Inflammatory macrophage treated with lipopolysaccharide for 4 hours (primary cell): ENCODE measurements around the gene ANKRD1.
"Not testable (repeated sequence)": the region's sequence is repeated elsewhere in the genome, so short reads cannot be mapped to it uniquely, and the experiment has no call there.

Experiments
- DNase-seq: peaks from one replicate; pipeline ENCODE4 v3.0.0-alpha.2; 2020

ANKRD1 gene

DNA sequence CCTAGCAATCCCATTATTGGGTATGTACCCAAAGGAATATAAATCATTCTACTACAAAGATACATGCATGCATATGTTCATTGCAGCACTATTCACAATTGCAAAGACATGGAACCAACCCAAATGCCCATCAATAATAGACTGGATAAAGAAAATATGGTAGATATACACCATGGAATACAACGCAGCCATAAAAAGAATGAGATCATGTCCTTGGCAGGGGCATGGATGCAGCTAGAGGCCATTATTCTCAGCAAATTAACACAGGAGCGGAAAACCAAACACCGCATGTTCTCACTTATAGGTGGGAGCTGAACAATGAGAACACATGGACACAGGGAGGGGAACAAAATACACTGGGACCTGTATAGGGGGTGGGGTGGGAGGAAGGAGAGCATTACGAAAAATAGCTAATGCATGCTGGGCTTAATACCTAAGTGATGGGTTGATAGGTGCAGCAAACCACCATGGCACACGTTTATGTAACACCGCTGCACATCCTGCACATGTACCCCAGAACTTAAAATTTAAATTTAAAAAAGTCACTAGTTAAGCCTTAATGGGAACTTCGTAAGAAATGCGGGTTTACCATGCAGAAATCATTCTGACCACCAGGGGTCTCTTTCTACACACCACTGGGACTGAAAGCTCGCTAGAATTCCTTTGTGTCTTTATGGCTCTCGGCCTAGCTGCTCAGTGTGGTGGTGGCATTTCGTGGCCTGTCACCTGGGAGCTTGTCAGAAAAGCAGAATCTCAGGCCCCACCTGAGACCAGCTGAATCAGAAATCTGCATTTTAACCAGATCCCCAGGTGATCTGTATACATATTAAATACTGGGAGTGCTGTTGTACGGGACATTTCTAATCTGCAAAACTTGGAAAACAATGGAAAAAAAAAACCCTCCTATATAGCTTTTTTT, 9.5 kb downstream of the ANKRD1 start:
- peak; percentile 74 for DNase-seq

DNA sequence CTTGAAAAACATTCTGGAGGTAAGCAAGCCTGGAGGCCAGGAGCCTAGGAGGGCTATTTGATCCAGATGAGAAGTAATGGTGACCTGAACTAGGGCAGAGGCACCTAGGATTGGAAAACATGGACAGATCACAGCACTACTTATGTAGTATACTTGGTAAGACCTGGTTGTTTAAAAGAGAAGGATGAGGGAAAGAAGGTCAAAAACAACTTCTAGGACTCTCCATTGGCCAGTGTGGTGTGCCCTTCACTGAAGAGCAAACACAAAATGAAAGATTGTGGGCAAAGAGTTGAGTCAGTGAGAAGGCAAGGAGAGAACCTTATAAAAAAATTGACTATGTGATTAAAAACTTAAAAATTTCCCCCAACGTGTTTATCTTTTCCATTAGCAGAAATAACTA, 14.3 kb downstream of the ANKRD1 start:
- DNase-seq: no peak

DNA sequence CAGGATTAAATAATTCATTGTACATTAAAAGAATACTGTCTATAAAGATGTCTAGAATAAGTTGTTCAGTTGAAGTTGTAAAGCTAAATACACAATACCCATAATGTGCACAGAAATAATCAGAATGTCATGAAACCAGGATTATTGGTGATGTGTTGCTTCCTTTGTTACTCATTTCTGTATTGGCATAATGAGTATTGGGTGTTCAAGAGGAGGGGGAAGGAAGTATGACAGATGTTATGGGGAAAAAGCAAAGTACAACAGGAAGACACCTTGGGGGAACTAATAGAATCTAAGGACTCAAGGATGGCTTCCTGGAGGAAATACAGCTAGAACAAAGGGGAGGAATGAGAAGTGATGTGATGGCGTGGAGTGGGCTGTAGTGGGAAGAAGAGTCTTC, 15.0 kb downstream of the ANKRD1 start:
- no peak for DNase-seq

GRCh38 chr10:90896916-90897315, 24.0 kb downstream of the ANKRD1 start:
- not testable (repeated sequence) for DNase-seq

- no peak for DNase-seq
Observed at GRCh38 chr10:90893190-90893589, 27.7 kb downstream of the ANKRD1 start.

GRCh38 chr10:90890347-90890746, 30.5 kb downstream of the ANKRD1 start:
- DNase-seq: no peak

GRCh38 chr10:90889636-90890035, 31.3 kb downstream of the ANKRD1 start:
- DNase-seq: peak; percentile 12

GRCh38 chr10:90888387-90888786, 32.5 kb downstream of the ANKRD1 start:
- DNase-seq: no peak

DNA sequence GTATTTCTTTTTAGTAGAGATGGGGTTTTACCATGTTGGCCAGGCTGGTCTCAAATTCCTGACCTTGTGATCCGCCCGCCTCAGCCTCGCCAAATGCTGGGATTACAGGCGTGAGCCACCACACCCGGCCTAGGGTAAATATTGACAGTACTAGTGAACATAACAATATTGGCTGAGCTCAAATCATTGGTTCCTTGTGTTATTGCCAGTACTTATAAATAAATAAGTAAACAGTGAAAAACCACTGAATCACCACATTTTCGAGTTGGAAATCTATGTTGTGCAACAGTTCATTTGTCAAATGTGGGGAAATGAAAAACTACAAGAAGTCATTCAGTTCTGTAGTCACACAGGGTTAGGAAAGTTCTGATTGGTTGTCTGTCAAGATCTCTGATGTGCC, 33.3 kb downstream of the ANKRD1 start:
- DNase-seq: no peak

- no peak for DNase-seq
Observed at GRCh38 chr10:90885176-90885575, 35.7 kb downstream of the ANKRD1 start.

GRCh38 chr10:90884431-90884830, 36.5 kb downstream of the ANKRD1 start:
- no peak for DNase-seq

- peak; percentile 51 for DNase-seq
Observed at GRCh38 chr10:90880059-90880719, 40.7 kb downstream of the ANKRD1 start.

DNA sequence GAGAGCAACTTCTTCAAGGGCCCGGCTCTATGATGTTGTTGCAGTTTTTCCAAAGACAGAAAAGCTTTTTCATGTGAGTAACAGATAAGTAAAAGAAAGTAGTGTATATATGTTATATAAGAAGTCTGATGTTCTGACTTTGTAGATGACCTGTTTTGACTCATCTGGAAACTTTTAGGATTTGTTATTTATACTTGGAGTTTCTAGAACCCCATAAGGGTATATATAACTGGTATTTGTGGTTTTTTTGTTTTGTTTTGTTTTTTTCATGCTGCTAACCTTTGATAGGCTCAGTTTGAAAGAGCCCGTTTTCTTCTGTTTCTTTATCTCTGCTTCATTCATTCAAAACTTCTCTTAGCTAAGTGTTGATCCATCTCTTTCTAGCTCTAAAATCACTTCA, 41.8 kb downstream of the ANKRD1 start:
- no peak for DNase-seq

DNA sequence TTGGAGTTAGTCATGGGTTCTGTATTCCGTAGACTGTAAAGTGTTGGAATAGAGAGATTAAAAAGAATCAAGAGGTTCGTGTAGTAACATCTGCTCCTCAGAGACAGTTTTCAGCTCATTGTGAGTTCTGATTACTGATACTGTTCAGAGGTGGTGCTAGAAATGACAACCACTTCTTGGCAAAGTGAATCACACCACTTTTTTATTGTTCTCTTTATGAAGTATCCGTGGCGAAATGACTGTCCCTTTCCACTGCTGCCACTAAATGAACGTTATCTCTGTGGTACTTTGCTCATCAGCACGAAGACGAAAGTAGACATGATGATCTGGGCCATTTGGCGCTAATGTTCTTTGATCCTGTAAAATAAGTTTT, 48.3 kb downstream of the ANKRD1 start:
- DNase-seq: no peak

GRCh38 chr10:90871766-90872647, 48.9 kb downstream of the ANKRD1 start, which contains the start of gene RPP30:
Gene RPP30, plus strand, starts transcription at chr10:90871974. Its CDS starts 13 bp downstream, at chr10:90871987.
- DNase-seq: peak; percentile 77

- peak; percentile 50 for DNase-seq
Observed at GRCh38 chr10:90871279-90871765, 49.6 kb downstream of the ANKRD1 start.

- no peak for DNase-seq
Observed at GRCh38 chr10:90866050-90866598, 54.8 kb downstream of the ANKRD1 start.

DNA sequence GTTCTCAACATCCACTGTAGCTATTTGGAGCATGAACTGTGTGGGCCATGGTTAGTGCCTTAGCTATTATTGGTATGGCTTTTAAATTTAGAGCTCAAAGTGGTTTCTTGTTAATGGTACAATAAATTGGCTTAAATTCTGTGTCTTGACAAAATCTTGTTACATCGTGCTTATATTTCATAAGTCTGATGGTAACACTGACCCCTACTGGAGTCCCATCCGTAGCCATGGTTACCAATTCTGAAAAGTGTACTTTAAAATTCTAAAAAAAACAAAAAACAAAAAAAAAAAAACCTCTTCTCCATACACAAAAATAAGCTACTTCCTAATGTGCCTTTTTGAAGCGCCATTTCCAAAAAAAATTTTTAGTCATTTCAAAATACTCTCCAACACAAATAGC, 55.5 kb downstream of the ANKRD1 start:
- DNase-seq: no peak

DNA sequence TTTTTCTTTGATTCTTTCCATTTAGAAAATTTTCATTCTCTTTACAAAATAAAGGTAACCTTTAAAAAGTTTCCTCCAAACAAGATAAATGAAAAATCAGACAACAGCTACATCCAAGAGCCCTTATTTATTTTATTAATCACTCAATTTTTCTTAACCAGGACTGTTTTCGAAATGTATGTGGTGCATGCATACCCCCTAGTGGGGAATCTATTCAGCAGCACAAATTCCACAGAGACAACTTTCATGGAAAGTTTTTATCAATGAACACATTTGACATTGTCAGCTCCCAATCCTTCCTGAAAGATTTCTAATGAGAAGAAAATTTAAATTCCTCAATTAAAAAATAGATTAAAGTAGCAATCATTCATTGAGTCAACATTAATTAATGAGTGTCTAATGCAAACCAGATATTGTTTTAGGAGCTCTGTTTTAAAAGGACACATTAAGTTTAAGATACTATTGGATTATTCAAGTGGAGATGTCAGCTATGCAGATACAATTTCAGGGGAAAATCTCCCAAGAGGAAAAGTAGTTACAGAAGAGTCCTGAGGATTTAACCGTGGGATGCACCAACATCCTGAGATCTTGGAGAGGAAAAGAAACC, 57.9 kb downstream of the ANKRD1 start:
- DNase-seq: peak; percentile 37
